MG63 (cell line): Measurements from ENCODE around the gene TMTC3. TPM values are rescaled to one million over a fixed set of nuclear protein-coding genes. Genes with fewer than 3 reads are reported as not detected.
"Not testable (repeated sequence)": the region's sequence is repeated elsewhere in the genome, so short reads cannot be mapped to it uniquely, and the experiment has no call there.

Experiments
- DNase-seq: peaks from one replicate; pipeline ENCODE4 v3.0.0-alpha.2; 2020
- H3K27me3 ChIP-seq: fragments of 250-450 bp; sonication (Bioruptor Pico); 2 replicates; pipeline ENCODE4 v1.5.1; 2020; ENCODE audit warnings: mild to moderate bottlenecking, moderate library complexity
- H3K36me3 ChIP-seq: fragments of 250-450 bp; sonication (Bioruptor Pico); 2 replicates; pipeline ENCODE4 v1.5.1; 2020; ENCODE audit warnings: mild to moderate bottlenecking, moderate library complexity
- H3K4me3 ChIP-seq: fragments of 250-450 bp; sonication (Bioruptor Pico); 2 replicates; pipeline ENCODE4 v1.5.1; 2020; ENCODE audit warnings: mild to moderate bottlenecking, moderate library complexity
- H3K9me3 ChIP-seq: fragments of 250-450 bp; sonication (Bioruptor Pico); 2 replicates; pipeline ENCODE4 v1.5.1; 2020; ENCODE audit warnings: mild to moderate bottlenecking, moderate library complexity
- total RNA-seq: library from RNA; depleted of rRNA; stranded (reverse); fragments of >200 nt; shearing (Covaris generic); gene quantifications from 2 replicates; pipeline ENCODE4 v1.2.3, GENCODE V29; 2014; ENCODE audit warnings: low replicate concordance

The TMTC3 gene
- total RNA-seq, 1 experiment from 2014 or later = 10.2 TPM

GRCh38 chr12:88192426-88192825 lies 50.3 kb downstream of the TMTC3 start:
- Histone ChIP-seq H3K4me3 (no peak overlapping the region), H3K27me3 (no peaks in the 10 kb centered on the region), H3K9me3 (no peaks in the 10 kb centered on the region), H3K36me3 (peaks cover 19% of the 10 kb centered on the region)
- no peak for DNase-seq

- Histone ChIP-seq H3K36me3 (peaks cover 19% of the 10 kb centered on the region), H3K9me3 (no peaks in the 10 kb centered on the region), H3K4me3 (no peak overlapping the region), H3K27me3 (no peaks in the 10 kb centered on the region)
- DNase-seq = no peak
Measured at GRCh38 chr12:88194868-88195267, 52.8 kb downstream of the TMTC3 start.

- H3K4me3 ChIP-seq = no peak overlapping the region
- no peaks in the 10 kb centered on the region for H3K27me3 ChIP-seq
- H3K9me3 ChIP-seq = no peaks in the 10 kb centered on the region
- no peak for DNase-seq
- peaks cover 12% of the 10 kb centered on the region; the same call in 1 of the 2 replicates for H3K36me3 ChIP-seq
Measured at GRCh38 chr12:88200029-88200428, 57.9 kb downstream of the TMTC3 start.

- H3K36me3 ChIP-seq = peaks cover 2% of the 10 kb centered on the region
- H3K9me3 ChIP-seq = peaks cover 12% of the 10 kb centered on the region
- no peak for DNase-seq
- H3K27me3 ChIP-seq = no peaks in the 10 kb centered on the region
- no peak overlapping the region for H3K4me3 ChIP-seq
Measured at GRCh38 chr12:88202500-88202899, 60.4 kb downstream of the TMTC3 start.

GRCh38 chr12:88206601-88207000 lies 64.5 kb downstream of the TMTC3 start:
- Histone ChIP-seq H3K4me3 (no peak overlapping the region), H3K27me3 (no peaks in the 10 kb centered on the region), H3K9me3 (peaks cover 20% of the 10 kb centered on the region), H3K36me3 (no peaks in the 10 kb centered on the region; the same call in 1 of the 2 replicates)
- DNase-seq = no peak

- DNase-seq = peak; percentile 81
- H3K27me3 ChIP-seq = no peaks in the 10 kb centered on the region
- no peak overlapping the region for H3K4me3 ChIP-seq
- H3K9me3 ChIP-seq = peaks cover 30% of the 10 kb centered on the region
- H3K36me3 ChIP-seq = no peaks in the 10 kb centered on the region; the same call in 1 of the 2 replicates
Measured at GRCh38 chr12:88207921-88208620, 66.0 kb downstream of the TMTC3 start.

- no peaks in the 10 kb centered on the region; the same call in 1 of the 2 replicates for H3K36me3 ChIP-seq
- H3K4me3 ChIP-seq = no peak overlapping the region
- no peak for DNase-seq
- no peaks in the 10 kb centered on the region for H3K27me3 ChIP-seq
- H3K9me3 ChIP-seq = peaks cover 30% of the 10 kb centered on the region
Measured at GRCh38 chr12:88208661-88209060, 66.6 kb downstream of the TMTC3 start.

GRCh38 chr12:88210311-88210710 lies 68.2 kb downstream of the TMTC3 start:
- not testable (repeated sequence) for DNase-seq, H3K27me3 ChIP-seq, H3K36me3 ChIP-seq, H3K4me3 ChIP-seq
- peaks cover 30% of the 10 kb centered on the region for H3K9me3 ChIP-seq

- H3K27me3 ChIP-seq = no peaks in the 10 kb centered on the region
- H3K4me3 ChIP-seq = no peak overlapping the region
- H3K9me3 ChIP-seq = peaks cover 23% of the 10 kb centered on the region
- DNase-seq = no peak
- no peaks in the 10 kb centered on the region for H3K36me3 ChIP-seq
Measured at GRCh38 chr12:88218293-88218692, 76.2 kb downstream of the TMTC3 start.

- H3K27me3 ChIP-seq = no peaks in the 10 kb centered on the region
- no peak overlapping the region for H3K4me3 ChIP-seq
- H3K9me3 ChIP-seq = peaks cover 25% of the 10 kb centered on the region
Measured at GRCh38 chr12:88219861-88220260, 77.8 kb downstream of the TMTC3 start.

GRCh38 chr12:88223519-88223918 lies 81.4 kb downstream of the TMTC3 start:
- no peak overlapping the region for H3K4me3 ChIP-seq

More at GRCh38 chr12:88219861-88220260, 77.8 kb downstream of the TMTC3 start:
- H3K36me3 ChIP-seq = no peaks in the 10 kb centered on the region
- no peak for DNase-seq

GRCh38 chr12:88225776-88226175 lies 83.7 kb downstream of the TMTC3 start:
- DNase-seq = no peak

More at GRCh38 chr12:88223519-88223918, 81.4 kb downstream of the TMTC3 start:
- no peak for DNase-seq
- peaks cover 25% of the 10 kb centered on the region for H3K9me3 ChIP-seq
- H3K27me3 ChIP-seq = no peaks in the 10 kb centered on the region
- no peaks in the 10 kb centered on the region for H3K36me3 ChIP-seq

GRCh38 chr12:88227263-88227662 lies 85.2 kb downstream of the TMTC3 start:
- Histone ChIP-seq H3K27me3 (no peaks in the 10 kb centered on the region), H3K9me3 (peaks cover 5% of the 10 kb centered on the region), H3K36me3 (no peaks in the 10 kb centered on the region), H3K4me3 (no peak overlapping the region)
- no peak for DNase-seq

More at GRCh38 chr12:88225776-88226175, 83.7 kb downstream of the TMTC3 start:
- peaks cover 6% of the 10 kb centered on the region for H3K9me3 ChIP-seq
- no peaks in the 10 kb centered on the region for H3K36me3 ChIP-seq
- no peaks in the 10 kb centered on the region for H3K27me3 ChIP-seq
- H3K4me3 ChIP-seq = no peak overlapping the region

GRCh38 chr12:88227871-88228270 lies 85.8 kb downstream of the TMTC3 start:
- Histone ChIP-seq H3K9me3 (peaks cover 5% of the 10 kb centered on the region), H3K27me3 (no peaks in the 10 kb centered on the region), H3K36me3 (no peaks in the 10 kb centered on the region), H3K4me3 (no peak overlapping the region)
- no peak for DNase-seq

- Histone ChIP-seq H3K27me3 (no peaks in the 10 kb centered on the region), H3K9me3 (no peaks in the 10 kb centered on the region; the same call in 1 of the 2 replicates), H3K36me3 (no peaks in the 10 kb centered on the region), H3K4me3 (no peak overlapping the region)
- no peak for DNase-seq
Measured at GRCh38 chr12:88228720-88229119, 86.6 kb downstream of the TMTC3 start.

GRCh38 chr12:88230271-88230670 lies 88.2 kb downstream of the TMTC3 start:
- no peaks in the 10 kb centered on the region; the same call in 1 of the 2 replicates for H3K9me3 ChIP-seq
- DNase-seq = no peak

GRCh38 chr12:88235183-88235833 lies 93.2 kb downstream of the TMTC3 start:
- H3K27me3 ChIP-seq = no peaks in the 10 kb centered on the region
- H3K4me3 ChIP-seq = no peak overlapping the region
- no peaks in the 10 kb centered on the region for H3K36me3 ChIP-seq
- no peak for DNase-seq
- H3K9me3 ChIP-seq = peaks cover 4% of the 10 kb centered on the region; the same call in 1 of the 2 replicates

More at GRCh38 chr12:88230271-88230670, 88.2 kb downstream of the TMTC3 start:
- Histone ChIP-seq H3K36me3 (no peaks in the 10 kb centered on the region), H3K27me3 (no peaks in the 10 kb centered on the region), H3K4me3 (no peak overlapping the region)

GRCh38 chr12:88237954-88238353 lies 95.8 kb downstream of the TMTC3 start:
- DNase-seq = peak; percentile 42
- no peaks in the 10 kb centered on the region for H3K36me3 ChIP-seq
- no peaks in the 10 kb centered on the region for H3K27me3 ChIP-seq
- H3K4me3 ChIP-seq = no peak overlapping the region
- peaks cover 10% of the 10 kb centered on the region for H3K9me3 ChIP-seq
